Osteoblast (primary cell): Measurements from ENCODE around the gene ATOH8. TPM values are rescaled to one million over a fixed set of nuclear protein-coding genes. Genes with fewer than 3 reads are reported as not detected.

Experiments used
- DNase-seq: peaks from one replicate; pipeline ENCODE4 v3.0.0; 2011; ENCODE audit warnings: low spot score, mixed read lengths; ENCODE audit not compliant: insufficient read length; ENCODE audit errors: missing footprints
- H2AFZ ChIP-seq: 2 replicates; pipeline ENCODE4 v1.6.0; 2011; ENCODE audit warnings: mild to moderate bottlenecking, low read length
- H3K27ac ChIP-seq: 2 replicates; pipeline ENCODE4 v1.5.1; 2011; ENCODE audit warnings: mild to moderate bottlenecking, low read depth, low read length, moderate library complexity
- H3K27me3 ChIP-seq: 2 replicates; pipeline ENCODE4 v1.6.0; 2012; ENCODE audit warnings: mild to moderate bottlenecking, control low read depth, inconsistent platforms, low read length, moderate library complexity; ENCODE audit not compliant: insufficient read depth
- H3K36me3 ChIP-seq: 2 replicates; pipeline ENCODE4 v1.5.1; 2011; ENCODE audit warnings: mild to moderate bottlenecking, low read length, control low read depth, moderate library complexity; ENCODE audit not compliant: insufficient read depth
- H3K4me1 ChIP-seq: 2 replicates; pipeline ENCODE4 v1.5.1; 2011; ENCODE audit warnings: mild to moderate bottlenecking, low read length, control low read depth, moderate library complexity; ENCODE audit not compliant: insufficient read depth
- H3K4me2 ChIP-seq: 2 replicates; pipeline ENCODE4 v1.6.0; 2011; ENCODE audit warnings: mild to moderate bottlenecking, low read length; ENCODE audit not compliant: insufficient read depth
- H3K4me3 ChIP-seq: fragments of 200-600 bp; sonication (generic); 3 replicates; pipeline ENCODE4 v1.5.1; 2012; ENCODE audit warnings: mild to moderate bottlenecking, low read length, inconsistent platforms; ENCODE audit not compliant: insufficient read depth
- H3K79me2 ChIP-seq: 2 replicates; pipeline ENCODE4 v1.6.0; 2012; ENCODE audit warnings: mild to moderate bottlenecking, low read length, control low read depth, inconsistent platforms; ENCODE audit not compliant: insufficient read depth
- H3K9me3 ChIP-seq: 2 replicates; pipeline ENCODE4 v1.5.1; 2011; ENCODE audit warnings: low read depth, low read length, control low read depth
- H4K20me1 ChIP-seq: 2 replicates; pipeline ENCODE4 v1.6.0; 2012; ENCODE audit warnings: mild to moderate bottlenecking, low read length, control low read depth; ENCODE audit not compliant: insufficient read depth
- CTCF ChIP-seq: IDR thresholded peaks from 2 replicates; pipeline ENCODE4 v1.5.1; 2011; ENCODE audit warnings: mild to moderate bottlenecking, low read depth, low read length, moderate library complexity; ENCODE audit errors: extremely low read depth
- small RNA-seq: library from RNA; depleted of rRNA; stranded (forward); fragments of <200 nt; gene quantifications from one replicate; pipeline ENCODE3, GENCODE V24; 2012
- total RNA-seq: library from RNA; depleted of rRNA; stranded (reverse); fragments of >200 nt; gene quantifications from 2 replicates; pipeline ENCODE4 v1.2.3, GENCODE V29; 2012

The ATOH8 gene
- total RNA-seq, 1 donor: 35.1 TPM

- no peaks in the 10 kb centered on the region for H3K9me3 ChIP-seq
Measured at GRCh38 chr2:85834466-85834865, 80.7 kb downstream of the ATOH8 start.

More at GRCh38 chr2:85834466-85834865, 80.7 kb downstream of the ATOH8 start:
- no peak for TF ChIP-seq CTCF
- Histone ChIP-seq H3K27ac (no peak overlapping the region), H3K4me2 (no peak overlapping the region), H3K4me1 (no peaks in the 10 kb centered on the region), H2AFZ (no peak overlapping the region), H4K20me1 (no peaks in the 10 kb centered on the region), H3K36me3 (no peaks in the 10 kb centered on the region), H3K27me3 (no peaks in the 10 kb centered on the region), H3K79me2 (no peaks in the 10 kb centered on the region), H3K4me3 (no peak overlapping the region)
- DNase-seq: no peak

Small RNA genes lying within 50 kb of the gene (small RNA-seq; reads per million reads assigned to genes)
- gene MIR6071 (not detected), gene RN7SKP83 (not detected), gene RNU1-38P (0.22 reads per million)

Other genes with a start within 250 kb of the ATOH8 start
- 124 and 142 TPM in 2 replicates for gene MAT2A, start 214.8 kb upstream of the ATOH8 start, total RNA-seq
- 40.9 and 52.5 TPM in 2 replicates for gene GGCX, start 192.5 kb upstream of the ATOH8 start, total RNA-seq
- 2.1 and 2.5 TPM in 2 replicates for gene VAMP8, start 176.4 kb upstream of the ATOH8 start, total RNA-seq
- 21.8 and 27.1 TPM in 2 replicates for gene VAMP5, start 169.6 kb upstream of the ATOH8 start, total RNA-seq
- 124 and 146 TPM in 2 replicates for gene RNF181, start 158.2 kb upstream of the ATOH8 start, total RNA-seq
- 17.7 and 20.6 TPM in 2 replicates for gene TMEM150A, start 151.3 kb upstream of the ATOH8 start, total RNA-seq
- gene C2orf68, start 141.9 kb upstream of the ATOH8 start, total RNA-seq: 23.9 and 30.9 TPM in 2 replicates
- gene USP39, start 137.8 kb upstream of the ATOH8 start, total RNA-seq: 34.8 and 36.9 TPM in 2 replicates
- not detected in 2 replicates for gene SFTPB, start 85.8 kb upstream of the ATOH8 start, total RNA-seq
- gene GNLY, start 59.6 kb upstream of the ATOH8 start, total RNA-seq: not detected in 2 replicates
- gene ST3GAL5, start 135.0 kb downstream of the ATOH8 start, total RNA-seq: 17.4 and 17.7 TPM in 2 replicates